ENCODE measurements around the gene MRPS2. TPM values are rescaled to one million over a fixed set of nuclear protein-coding genes. Genes with fewer than 3 reads are reported as not detected.
"Not testable (repeated sequence)": the region's sequence is repeated elsewhere in the genome, so short reads cannot be mapped to it uniquely, and the experiment has no call there.

MRPS2 gene
- total RNA-seq, 1 experiment from 2014 or later = 81.0 TPM

- Histone ChIP-seq H3K4me1 (ENCODE audit: insufficient read depth, low read length) (no peaks in the 10 kb centered on the region), H4K20me1 (ENCODE audit: control insufficient read depth, insufficient read depth, insufficient read length) (no peaks in the 10 kb centered on the region), H3K4ac (ENCODE audit: low read depth, low read length) (no peak overlapping the region), H3K23me2 (ENCODE audit: insufficient read length, low read depth, low read length, poor library complexity, severe bottlenecking) (no peaks in the 10 kb centered on the region), H2BK120ac (ENCODE audit: low read depth, low read length, poor library complexity, severe bottlenecking) (no peak overlapping the region), H3K23ac (ENCODE audit: insufficient read length, low read depth, low read length) (no peak overlapping the region), H3T11ph (ENCODE audit: low read length) (no peak overlapping the region), H3K4me2 (ENCODE audit: insufficient read depth, insufficient read length, low read length) (no peak overlapping the region), H2BK20ac (ENCODE audit: low read depth, low read length, poor library complexity, severe bottlenecking) (no peak overlapping the region), H2AK5ac (ENCODE audit: insufficient read length, low read length) (no peak overlapping the region), H3K79me2 (ENCODE audit: insufficient read depth, low read length) (no peaks in the 10 kb centered on the region), H2AFZ (ENCODE audit: low read length) (no peak overlapping the region), H3K9ac (ENCODE audit: extremely low read depth, insufficient read length, low read length) (no peak overlapping the region), H4K8ac (replicated peaks; ENCODE audit: insufficient read length, low read depth, low read length) (no peak overlapping the region), H3K9me3 (ENCODE audit: control insufficient read depth, low read depth, low read length) (no peaks in the 10 kb centered on the region), H3K27ac (ENCODE audit: insufficient read length, low read depth, low read length) (no peak overlapping the region), H3K27me3 (ENCODE audit: insufficient read depth, low read length) (no peaks in the 10 kb centered on the region), H3K79me1 (ENCODE audit: insufficient read depth, low read depth, low read length, poor library complexity, severe bottlenecking) (no peaks in the 10 kb centered on the region), H4K91ac (ENCODE audit: insufficient read length, low read depth, low read length) (no peak overlapping the region), H2BK5ac (ENCODE audit: insufficient read length, low read length) (no peak overlapping the region), H3K14ac (ENCODE audit: insufficient read depth, low read length) (no peak overlapping the region), H2BK12ac (ENCODE audit: insufficient read length, low read depth, low read length) (no peak overlapping the region), H2BK15ac (ENCODE audit: low read depth, low read length) (no peak overlapping the region), H3K56ac (ENCODE audit: insufficient read length, low read depth, low read length) (no peak overlapping the region), H3K18ac (ENCODE audit: insufficient read length, low read depth, low read length) (no peak overlapping the region), H4K5ac (ENCODE audit: insufficient read length, low read depth, low read length) (no peak overlapping the region)
- no CpG with 5 or more reads among the region's 28 CpGs for WGBS (ENCODE audit: extremely low coverage, insufficient read length, low lambda C conversion rate)
- Mint-ChIP-seq H3K36me3 (ENCODE audit: insufficient read depth in 1 of 3, low read depth in 3 of 3) (no peaks in the 10 kb centered on the region; a peak in 1 of 7 replicates), H3K9me3 (no peaks in the 10 kb centered on the region), H3K27ac (no peak overlapping the region), H3K4me3 (no peak overlapping the region), H3K27me3 (ENCODE audit: low read depth) (peaks cover 10% of the 10 kb centered on the region), H3K4me1 (no peaks in the 10 kb centered on the region)
- no peak for DNase-seq
- no peak for TF ChIP-seq CTCF (conservative IDR thresholded peaks at IDR 0.05)
Observed at GRCh38 chr9:135547756-135548736, 47.6 kb downstream of the MRPS2 start.

GRCh38 chr9:135549478-135550343, 49.2 kb downstream of the MRPS2 start:
- not testable (repeated sequence) for H2BK12ac ChIP-seq (ENCODE audit: insufficient read length, low read depth, low read length); H3K18ac ChIP-seq (ENCODE audit: insufficient read length, low read depth, low read length); H4K91ac ChIP-seq (ENCODE audit: insufficient read length, low read depth, low read length); H3K4me1 Mint-ChIP-seq; H2AFZ ChIP-seq (ENCODE audit: low read length); H3K27ac Mint-ChIP-seq; H3K4me3 Mint-ChIP-seq; H3K27ac ChIP-seq (ENCODE audit: insufficient read length, low read depth, low read length); H3K4me2 ChIP-seq (ENCODE audit: insufficient read depth, insufficient read length, low read length); H3K4me1 ChIP-seq (ENCODE audit: insufficient read depth, low read length); H3K79me1 ChIP-seq (ENCODE audit: insufficient read depth, low read depth, low read length, poor library complexity, severe bottlenecking); H2AK5ac ChIP-seq (ENCODE audit: insufficient read length, low read length); H3K9ac ChIP-seq (ENCODE audit: extremely low read depth, insufficient read length, low read length); H2BK20ac ChIP-seq (ENCODE audit: low read depth, low read length, poor library complexity, severe bottlenecking); H3K4ac ChIP-seq (ENCODE audit: low read depth, low read length); H3K14ac ChIP-seq (ENCODE audit: insufficient read depth, low read length); H3T11ph ChIP-seq (ENCODE audit: low read length); H2BK120ac ChIP-seq (ENCODE audit: low read depth, low read length, poor library complexity, severe bottlenecking); H3K56ac ChIP-seq (ENCODE audit: insufficient read length, low read depth, low read length); H3K9me3 Mint-ChIP-seq; H3K36me3 Mint-ChIP-seq (ENCODE audit: insufficient read depth in 1 of 3, low read depth in 3 of 3); H3K23me2 ChIP-seq (ENCODE audit: insufficient read length, low read depth, low read length, poor library complexity, severe bottlenecking); H4K20me1 ChIP-seq (ENCODE audit: control insufficient read depth, insufficient read depth, insufficient read length); H3K23ac ChIP-seq (ENCODE audit: insufficient read length, low read depth, low read length); H3K27me3 Mint-ChIP-seq (ENCODE audit: low read depth); H3K27me3 ChIP-seq (ENCODE audit: insufficient read depth, low read length); H4K5ac ChIP-seq (ENCODE audit: insufficient read length, low read depth, low read length); H2BK5ac ChIP-seq (ENCODE audit: insufficient read length, low read length); H3K9me3 ChIP-seq (ENCODE audit: control insufficient read depth, low read depth, low read length); H4K8ac ChIP-seq (replicated peaks; ENCODE audit: insufficient read length, low read depth, low read length); H3K79me2 ChIP-seq (ENCODE audit: insufficient read depth, low read length); DNase-seq; H2BK15ac ChIP-seq (ENCODE audit: low read depth, low read length)
- WGBS (ENCODE audit: extremely low coverage, insufficient read length, low lambda C conversion rate) = no CpG with 5 or more reads among the region's 28 CpGs

All from H9 (cell line).